Lower lobe of right lung (tissue), 2 donors: ENCODE results near the gene RGMB. TPM values are rescaled to one million over a fixed set of nuclear protein-coding genes. Genes with fewer than 3 reads are reported as not detected.

ENCODE experiments used
- ATAC-seq, 2 donors: fragments of 200-7000 bp; cut with Tn5 transposase; one replicate each; pipeline ENCODE4 v1.9.1; 2020 to 2022; ENCODE audit warnings: mild to moderate bottlenecking in 2 of 2, moderate library complexity in 2 of 2
- DNase-seq: peaks from one replicate; pipeline ENCODE4 v3.0.0-alpha.2; 2020
- H3K27ac ChIP-seq: fragments of 200-600 bp; one replicate; pipeline ENCODE4 v1.8.0; 2022
- H3K27me3 ChIP-seq: fragments of 200-600 bp; one replicate; pipeline ENCODE4 v1.8.0; 2022; ENCODE audit warnings: low read depth
- H3K36me3 ChIP-seq: fragments of 200-600 bp; one replicate; pipeline ENCODE4 v1.8.0; 2022; ENCODE audit warnings: mild to moderate bottlenecking
- H3K4me1 ChIP-seq: fragments of 200-600 bp; one replicate; pipeline ENCODE4 v1.8.0; 2022
- H3K4me3 ChIP-seq: fragments of 200-600 bp; one replicate; pipeline ENCODE4 v1.8.0; 2022; ENCODE audit warnings: mild to moderate bottlenecking
- H3K9me3 ChIP-seq: fragments of 200-600 bp; one replicate; pipeline ENCODE4 v1.8.0; 2022
- CTCF ChIP-seq: fragments of 200-600 bp; IDR thresholded peaks from one replicate; pipeline ENCODE4 v1.8.0; 2022; ENCODE audit warnings: antibody characterized with exemption, mild to moderate bottlenecking
- intact Hi-C: fragments of 100-400 bp; cut with DNase I; formaldehyde crosslinking; loops from one replicate; pipeline ENCODE4 v1.11.0; 2022
- total RNA-seq: library from RNA; stranded (reverse); fragmentation: NEBNext Ultra II Directional; extraction: Animal tissue kit (Norgen Biotek cat#: 25700); gene quantifications from one replicate; pipeline ENCODE4 v1.2.1, GENCODE V29; 2021
- donor health status: DM: no; HTN: yes; CAD: no; lungs with severe emphysema.

RGMB gene
- total RNA-seq, 1 donor from 2014 or later: 22.9 TPM

GRCh38 chr5:98779264-98779877 is 5.9 kb downstream of the RGMB start:
- ATAC-seq (no peak), DNase-seq (no peak)
- no peak overlapping the region for H3K4me3 ChIP-seq
- no peaks in the 10 kb centered on the region for H3K9me3 ChIP-seq
- peaks cover 50% of the 10 kb centered on the region for H3K4me1 ChIP-seq
- no peak overlapping the region for H3K27ac ChIP-seq
- H3K36me3 ChIP-seq: peaks cover 22% of the 10 kb centered on the region
- H3K27me3 ChIP-seq: no peaks in the 10 kb centered on the region
- intact Hi-C loops: no loop called here
- no peak for TF ChIP-seq CTCF

GRCh38 chr5:98780390-98780789 is 6.9 kb downstream of the RGMB start:
- no peak overlapping the region for H3K27ac ChIP-seq
- no peaks in the 10 kb centered on the region for H3K27me3 ChIP-seq
- peaks cover 22% of the 10 kb centered on the region for H3K36me3 ChIP-seq
- intact Hi-C loops: no loop called here
- H3K4me3 ChIP-seq: no peak overlapping the region
- peaks cover 54% of the 10 kb centered on the region for H3K4me1 ChIP-seq
- DNase-seq: no peak
- TF ChIP-seq CTCF: no peak
- H3K9me3 ChIP-seq: no peaks in the 10 kb centered on the region
- no peak for ATAC-seq

- Histone ChIP-seq H3K36me3 (peaks cover 22% of the 10 kb centered on the region), H3K4me3 (no peak overlapping the region), H3K27me3 (no peaks in the 10 kb centered on the region), H3K9me3 (no peaks in the 10 kb centered on the region), H3K27ac (no peak overlapping the region), H3K4me1 (peaks cover 54% of the 10 kb centered on the region)
- intact Hi-C loops: no loop called here
- ATAC-seq: no peak
- no peak for TF ChIP-seq CTCF
- no peak for DNase-seq
Observed at GRCh38 chr5:98781520-98781919, 8.1 kb downstream of the RGMB start.

- no peak for TF ChIP-seq CTCF
- Histone ChIP-seq H3K9me3 (no peaks in the 10 kb centered on the region), H3K4me3 (no peak overlapping the region), H3K4me1 (peaks cover 57% of the 10 kb centered on the region), H3K36me3 (peaks cover 22% of the 10 kb centered on the region), H3K27ac (no peak overlapping the region), H3K27me3 (no peaks in the 10 kb centered on the region)
- ATAC-seq (no peak), DNase-seq (no peak)
- intact Hi-C loops: no loop called here
Observed at GRCh38 chr5:98781964-98782363, 8.5 kb downstream of the RGMB start.

DNA sequence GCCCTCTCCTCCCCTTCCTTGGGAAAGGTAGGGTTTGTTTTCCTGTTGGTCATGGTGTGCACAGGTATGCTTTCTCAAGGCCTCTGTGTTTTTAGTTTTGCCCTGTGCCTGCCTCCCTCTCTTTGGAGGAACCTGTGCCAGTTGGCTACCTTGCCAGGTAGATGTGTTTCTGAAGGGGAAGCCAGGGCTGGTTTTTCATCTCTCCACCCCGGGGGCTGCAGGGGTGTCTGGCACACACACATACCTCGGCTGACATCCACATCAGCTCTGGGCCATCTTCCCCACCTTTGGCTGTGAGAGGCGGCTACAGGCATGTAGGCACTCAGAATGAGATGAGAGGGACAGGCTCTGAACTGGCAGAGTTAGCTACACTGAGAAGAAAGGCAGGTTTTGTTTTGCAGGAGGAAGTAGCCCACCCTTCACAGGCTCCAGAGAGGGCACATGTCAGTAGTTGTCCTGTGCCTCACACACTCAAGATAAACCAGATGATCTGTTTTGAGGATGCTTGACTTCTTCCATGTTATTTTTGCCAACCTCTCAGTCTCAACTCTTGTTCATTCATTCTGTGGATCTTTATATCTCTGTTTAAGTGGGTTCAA is 9.7 kb downstream of the RGMB start:
- Histone ChIP-seq H3K27me3 (no peaks in the 10 kb centered on the region), H3K9me3 (no peaks in the 10 kb centered on the region), H3K36me3 (peaks cover 22% of the 10 kb centered on the region), H3K4me3 (no peak overlapping the region), H3K27ac (no peak overlapping the region), H3K4me1 (peaks cover 68% of the 10 kb centered on the region)
- ATAC-seq: no peak
- TF ChIP-seq CTCF: no peak
- intact Hi-C loops: no loop called here
- no peak for DNase-seq
